Keratinocyte (primary cell): Measurements from ENCODE around the gene TACR2. TPM values are rescaled to one million over a fixed set of nuclear protein-coding genes. Genes with fewer than 3 reads are reported as not detected.

ENCODE experiments used
- DNase-seq: peaks from one replicate; pipeline ENCODE4 v3.0.0-alpha.2; 2011; ENCODE audit warnings: low read depth, missing footprints, low spot score
- FAIRE-seq: peaks from 2 replicates; lab custom pipeline; 2011; peaks lifted over from hg19 to GRCh38; lab: Jason Lieb, UNC
- H2AFZ ChIP-seq: 2 replicates; pipeline ENCODE4 v1.6.0; 2012; ENCODE audit warnings: low read length, control low read depth, inconsistent platforms; ENCODE audit not compliant: control insufficient read depth
- H3K27ac ChIP-seq: 2 replicates; pipeline ENCODE4 v1.5.1; 2011; ENCODE audit warnings: low read length; ENCODE audit not compliant: control insufficient read depth, insufficient read depth
- H3K27me3 ChIP-seq: 3 replicates; pipeline ENCODE4 v1.6.0; 2011; ENCODE audit warnings: low read length; ENCODE audit not compliant: control insufficient read depth, insufficient read depth; ENCODE audit errors: extremely low read depth
- H3K36me3 ChIP-seq, 2 experiments: 2 replicates in 1 of 2; 3 replicates in 1 of 2; pipeline ENCODE4 v1.5.1; 2011; ENCODE audit warnings: low read length in 2 of 2, mild to moderate bottlenecking in 1 of 2; ENCODE audit not compliant: control insufficient read depth in 2 of 2, insufficient read depth in 2 of 2; ENCODE audit errors: extremely low read depth in 1 of 2
- H3K4me1 ChIP-seq: 3 replicates; pipeline ENCODE4 v1.5.1; 2011; ENCODE audit warnings: low read length; ENCODE audit not compliant: control insufficient read depth, insufficient read depth; ENCODE audit errors: extremely low read depth
- H3K4me2 ChIP-seq: 3 replicates; pipeline ENCODE4 v1.6.0; 2011; ENCODE audit warnings: low read depth, low read length; ENCODE audit not compliant: control insufficient read depth, insufficient read depth; ENCODE audit errors: extremely low read depth
- H3K4me3 ChIP-seq, 3 experiments: fragments of 200-600 bp in 1 of 3; sonication (generic) in 1 of 3; 2 replicates in 2 of 3; 3 replicates in 1 of 3; pipeline ENCODE4 v1.5.1; 2011 to 2016; ENCODE audit warnings: low read length in 3 of 3, mild to moderate bottlenecking in 3 of 3, control low read depth in 2 of 3, inconsistent platforms in 1 of 3, low read depth in 1 of 3, mixed read lengths in 1 of 3, mixed run types in 1 of 3, moderate library complexity in 1 of 3; ENCODE audit not compliant: control insufficient read depth in 2 of 3, insufficient read depth in 2 of 3; ENCODE audit errors: extremely low read depth in 1 of 3
- H3K79me2 ChIP-seq: 2 replicates; pipeline ENCODE4 v1.6.0; 2012; ENCODE audit warnings: low read length; ENCODE audit not compliant: control insufficient read depth, insufficient read depth
- H3K9ac ChIP-seq: 3 replicates; pipeline ENCODE4 v1.6.0; 2011; ENCODE audit warnings: low read length; ENCODE audit not compliant: control insufficient read depth, insufficient read depth; ENCODE audit errors: extremely low read depth
- H3K9me1 ChIP-seq: 3 replicates; pipeline ENCODE4 v1.6.0; 2011; ENCODE audit warnings: low read length; ENCODE audit not compliant: control insufficient read depth, insufficient read depth; ENCODE audit errors: extremely low read depth
- H3K9me3 ChIP-seq: 2 replicates; pipeline ENCODE4 v1.5.1; 2012; ENCODE audit warnings: low read depth, low read length; ENCODE audit not compliant: control insufficient read depth
- H4K20me1 ChIP-seq: 3 replicates; pipeline ENCODE4 v1.6.0; 2011; ENCODE audit warnings: low read length; ENCODE audit not compliant: control insufficient read depth, insufficient read depth; ENCODE audit errors: extremely low read depth
- EZH2 ChIP-seq: IDR thresholded peaks from one replicate; pipeline ENCODE4 v1.6.1; 2012; ENCODE audit warnings: inconsistent platforms, mild to moderate bottlenecking, low read length, moderate library complexity
- dilution Hi-C: fragments of 300-500 bp; cut with MboI; formaldehyde crosslinking; loops from one replicate; pipeline ENCODE4 v1.7.0; 2020; ENCODE audit warnings: low sequenced_read_pairs; ENCODE audit not compliant: extremely low pct_ligation_motif_present
- polyA plus RNA-seq, 5 experiments: library from polyadenylated mRNA; depleted of rRNA in 3 of 5; stranded (reverse) in 3 of 5; stranded (forward) in 1 of 5; unstranded in 1 of 5; fragments of >200 nt; gene quantifications; 1 replicate in 1 of 5; 2 replicates in 3 of 5; 3 replicates in 1 of 5; pipeline versions ENCODE4 v1.2.1 to v1.2.3, GENCODE V29; 2011 to 2012; ENCODE audit warnings: missing spikeins in 2 of 5, low read depth in 1 of 5, low replicate concordance in 1 of 5
- TF ChIP-seq, protein P1 (sequence below), 3 experiments: IDR thresholded peaks in 1 of 3; conservative IDR thresholded peaks in 1 of 3; optimal IDR thresholded peaks in 1 of 3; 2 replicates in 2 of 3; 3 replicates in 1 of 3; pipeline versions ENCODE3 to v1.5.1; 2011; ENCODE audit warnings: low read length in 3 of 3, mild to moderate bottlenecking in 3 of 3, moderate library complexity in 2 of 3, control low read depth in 1 of 3, inconsistent platforms in 1 of 3; ENCODE audit not compliant: insufficient read depth in 2 of 3; ENCODE audit errors: extremely low read depth in 1 of 3

Gene TACR2
- polyA plus RNA-seq, 1 donor (not counting 4 experiments of a cell fraction or from before 2014, with no cell fraction given): 0.07 TPM

DNA sequence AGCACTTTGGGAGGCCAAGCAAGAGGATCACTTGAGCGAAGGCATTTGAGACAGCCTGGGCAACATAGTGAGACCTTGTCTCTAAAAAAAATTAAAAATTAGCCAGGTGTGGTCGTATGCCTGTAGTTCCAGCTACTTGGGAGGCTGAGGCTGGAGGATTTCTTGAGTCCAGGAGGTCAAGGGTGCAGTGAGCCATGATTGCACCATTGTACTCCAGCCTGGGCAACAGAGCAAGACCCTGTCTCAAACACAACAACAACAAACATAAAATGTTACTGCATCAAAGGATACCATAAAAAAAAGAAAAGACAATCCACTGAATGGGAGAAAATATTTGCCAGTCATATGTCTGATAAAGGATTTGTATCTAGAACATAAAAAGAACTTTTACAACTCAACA, 60.5 kb downstream of the TACR2 start:
- dilution Hi-C loops: no loop called here
- Histone ChIP-seq H3K4me2 (no peak overlapping the region), H4K20me1 (no peaks in the 10 kb centered on the region), H3K27ac (no peak overlapping the region), H3K79me2 (peaks cover 60% of the 10 kb centered on the region), H3K4me1 (peaks cover 51% of the 10 kb centered on the region), H3K4me3 (no peak overlapping the region), H2AFZ (no peak overlapping the region), H3K27me3 (no peaks in the 10 kb centered on the region), H3K9me1 (peaks cover 8% of the 10 kb centered on the region), H3K9me3 (no peaks in the 10 kb centered on the region), H3K36me3 (peaks cover 8 to 19% of the 10 kb centered on the region in 2 experiments), H3K9ac (no peak overlapping the region)
- no peak for DNase-seq
- no peak for FAIRE-seq
- no peak for TF ChIP-seq EZH2
- TF ChIP-seq, protein P1, sequence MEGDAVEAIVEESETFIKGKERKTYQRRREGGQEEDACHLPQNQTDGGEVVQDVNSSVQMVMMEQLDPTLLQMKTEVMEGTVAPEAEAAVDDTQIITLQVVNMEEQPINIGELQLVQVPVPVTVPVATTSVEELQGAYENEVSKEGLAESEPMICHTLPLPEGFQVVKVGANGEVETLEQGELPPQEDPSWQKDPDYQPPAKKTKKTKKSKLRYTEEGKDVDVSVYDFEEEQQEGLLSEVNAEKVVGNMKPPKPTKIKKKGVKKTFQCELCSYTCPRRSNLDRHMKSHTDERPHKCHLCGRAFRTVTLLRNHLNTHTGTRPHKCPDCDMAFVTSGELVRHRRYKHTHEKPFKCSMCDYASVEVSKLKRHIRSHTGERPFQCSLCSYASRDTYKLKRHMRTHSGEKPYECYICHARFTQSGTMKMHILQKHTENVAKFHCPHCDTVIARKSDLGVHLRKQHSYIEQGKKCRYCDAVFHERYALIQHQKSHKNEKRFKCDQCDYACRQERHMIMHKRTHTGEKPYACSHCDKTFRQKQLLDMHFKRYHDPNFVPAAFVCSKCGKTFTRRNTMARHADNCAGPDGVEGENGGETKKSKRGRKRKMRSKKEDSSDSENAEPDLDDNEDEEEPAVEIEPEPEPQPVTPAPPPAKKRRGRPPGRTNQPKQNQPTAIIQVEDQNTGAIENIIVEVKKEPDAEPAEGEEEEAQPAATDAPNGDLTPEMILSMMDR (optimal IDR thresholded peaks at IDR 0.05 in 1 of 3, IDR thresholded peaks at IDR 0.05 in 1 of 3, conservative IDR thresholded peaks at IDR 0.05 in 1 of 3; ENCODE audit: extremely low read depth in 1 of 3, insufficient read depth in 2 of 3, low read length in 3 of 3): no peak

DNA sequence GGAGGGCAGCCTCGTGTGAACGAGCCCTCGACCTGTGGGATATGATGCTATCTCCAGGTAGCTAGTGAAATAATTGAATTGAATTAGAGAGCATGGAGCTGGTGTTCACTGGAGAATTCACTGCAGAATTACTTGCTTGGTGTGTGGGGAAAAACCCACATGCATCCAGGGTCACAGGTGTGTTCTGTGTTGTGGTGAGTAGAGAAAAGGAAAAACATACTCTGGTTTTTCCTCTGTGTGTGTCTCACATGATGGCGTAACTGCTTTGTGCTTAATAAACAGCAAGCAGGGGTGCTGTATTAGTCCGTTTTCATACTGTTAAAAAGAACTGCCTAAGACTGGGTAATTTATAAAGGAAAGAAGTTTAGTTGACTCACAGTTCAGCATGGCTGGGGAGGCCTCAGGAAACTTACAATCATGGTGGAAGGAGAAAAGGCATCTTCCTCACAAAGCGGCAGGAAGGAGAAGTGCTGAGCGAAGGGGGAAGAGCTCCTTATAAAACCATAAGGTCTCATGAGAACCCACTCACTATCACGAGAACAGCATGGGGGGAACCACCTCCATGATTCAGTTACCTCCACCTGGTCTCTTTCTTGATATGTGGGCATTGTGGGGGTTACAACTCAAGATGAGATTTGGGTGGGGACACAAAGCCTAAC, 62.6 kb downstream of the TACR2 start:
- Histone ChIP-seq H3K9ac (no peak overlapping the region), H4K20me1 (no peaks in the 10 kb centered on the region), H3K4me3 (no peak overlapping the region), H3K27me3 (no peaks in the 10 kb centered on the region), H3K4me2 (no peak overlapping the region), H3K36me3 (peaks cover 2 to 12% of the 10 kb centered on the region in 2 experiments), H3K9me3 (no peaks in the 10 kb centered on the region), H3K79me2 (peaks cover 60% of the 10 kb centered on the region), H2AFZ (no peak overlapping the region), H3K9me1 (no peaks in the 10 kb centered on the region), H3K27ac (no peak overlapping the region), H3K4me1 (peaks cover 41% of the 10 kb centered on the region)
- TF ChIP-seq, protein P1 (optimal IDR thresholded peaks at IDR 0.05 in 1 of 3, IDR thresholded peaks at IDR 0.05 in 1 of 3, conservative IDR thresholded peaks at IDR 0.05 in 1 of 3; ENCODE audit: extremely low read depth in 1 of 3, insufficient read depth in 2 of 3, low read length in 3 of 3): no peak
- no peak for TF ChIP-seq EZH2
- dilution Hi-C loops: no loop called here
- FAIRE-seq: no peak
- DNase-seq: no peak

Other genes starting within 250 kb of the TACR2 start
- 26.0 to 35.3 TPM (median 34.1 TPM) in 3 replicates for gene SUPV3L1, start 236.7 kb downstream of the TACR2 start, polyA plus RNA-seq
- 0.33 to 0.37 TPM (median 0.36 TPM) in 3 replicates for gene HKDC1, start 196.6 kb downstream of the TACR2 start, polyA plus RNA-seq
- 90.9 to 113 TPM (median 106 TPM) in 3 replicates for gene HK1, start 138.4 kb downstream of the TACR2 start, polyA plus RNA-seq
- 2.1 to 3.5 TPM (median 2.2 TPM) in 3 replicates for gene TSPAN15, start 34.5 kb upstream of the TACR2 start, polyA plus RNA-seq
- not detected in 3 replicates for gene NEUROG3, start 156.5 kb upstream of the TACR2 start, polyA plus RNA-seq
- 7.7 to 8.3 TPM (median 7.9 TPM) in 3 replicates for gene FAM241B, start 213.3 kb upstream of the TACR2 start, polyA plus RNA-seq